T-helper 22 cell (primary cell): Measurements from ENCODE around the gene JAZF1.
"Not testable (repeated sequence)": the region's sequence is repeated elsewhere in the genome, so short reads cannot be mapped to it uniquely, and the experiment has no call there.

Source experiments
- DNase-seq: peaks from one replicate; pipeline ENCODE4 v3.0.0-alpha.2; 2020; ENCODE audit warnings: low read depth

JAZF1 gene

GRCh38 chr7:27912751-27913150 lies 267.8 kb downstream of the JAZF1 start:
- no peak for DNase-seq

GRCh38 chr7:27911920-27912319 lies 268.7 kb downstream of the JAZF1 start:
- DNase-seq = no peak

- no peak for DNase-seq
Measured at GRCh38 chr7:27910326-27910725, 270.3 kb downstream of the JAZF1 start.

- DNase-seq = no peak
Measured at GRCh38 chr7:27908534-27909165, 271.9 kb downstream of the JAZF1 start.

GRCh38 chr7:27906385-27907091 lies 274.1 kb downstream of the JAZF1 start:
- DNase-seq = no peak

GRCh38 chr7:27905951-27906350 lies 274.6 kb downstream of the JAZF1 start:
- no peak for DNase-seq

GRCh38 chr7:27901028-27901760 lies 279.4 kb downstream of the JAZF1 start:
- no peak for DNase-seq

GRCh38 chr7:27900006-27900405 lies 280.6 kb downstream of the JAZF1 start:
- DNase-seq = no peak

- DNase-seq = no peak
Measured at GRCh38 chr7:27899601-27900000, 281.0 kb downstream of the JAZF1 start.

GRCh38 chr7:27897441-27897847 lies 283.2 kb downstream of the JAZF1 start:
- DNase-seq = no peak

- no peak for DNase-seq
Measured at GRCh38 chr7:27897001-27897400, 283.6 kb downstream of the JAZF1 start.

GRCh38 chr7:27895551-27895950 lies 285.0 kb downstream of the JAZF1 start:
- no peak for DNase-seq

GRCh38 chr7:27890205-27890849 lies 290.3 kb downstream of the JAZF1 start:
- no peak for DNase-seq

- DNase-seq = no peak
Measured at GRCh38 chr7:27889800-27890199, 290.8 kb downstream of the JAZF1 start.

- DNase-seq = no peak
Measured at GRCh38 chr7:27888736-27889135, 291.9 kb downstream of the JAZF1 start.

GRCh38 chr7:27886710-27887109 lies 293.9 kb downstream of the JAZF1 start:
- not testable (repeated sequence) for DNase-seq

- no peak for DNase-seq
Measured at GRCh38 chr7:27885652-27886051, 294.9 kb downstream of the JAZF1 start.

GRCh38 chr7:27883696-27884095 lies 296.9 kb downstream of the JAZF1 start:
- no peak for DNase-seq

- no peak for DNase-seq
Measured at GRCh38 chr7:27876756-27877155, 303.8 kb downstream of the JAZF1 start.

- no peak for DNase-seq
Measured at GRCh38 chr7:27875832-27876231, 304.8 kb downstream of the JAZF1 start.

- DNase-seq = no peak
Measured at GRCh38 chr7:27875061-27875460, 305.5 kb downstream of the JAZF1 start.
